H1 (cell line): ENCODE results near the gene ROM1. TPM values are rescaled to one million over a fixed set of nuclear protein-coding genes. Genes with fewer than 3 reads are reported as not detected.
A peak's percentile ranks its signal among the peaks of the same experiment; 100 is the strongest.

ENCODE experiments used
- CTCF ChIA-PET: fragments of 300-600 bp; sonication (Branson Sonifier 250); formaldehyde crosslinking; loops from one replicate; lab custom pipeline; 2021; ENCODE audit not compliant: partially characterized antibody; lab: Charles Lee
- POLR2A ChIA-PET: fragments of 300-600 bp; sonication (Branson Sonifier 250); formaldehyde crosslinking; loops from one replicate; lab custom pipeline; 2021; ENCODE audit warnings: inconsistent platforms; ENCODE audit not compliant: partially characterized antibody; lab: Charles Lee
- DNase-seq, 2 experiments: peaks; one replicate each; pipeline versions ENCODE4 v3.0.0 to v3.0.0-alpha.2; 2010 to 2022; ENCODE audit warnings: low spot score in 2 of 2, low read depth in 1 of 2, mixed read lengths in 1 of 2
- FAIRE-seq: peaks from 2 replicates; lab custom pipeline; 2011; peaks lifted over from hg19 to GRCh38; lab: Jason Lieb, UNC
- H2AFZ ChIP-seq: 2 replicates; pipeline ENCODE4 v1.8.1; 2012; ENCODE audit warnings: low read length, inconsistent platforms
- H2AK5ac ChIP-seq: 2 replicates; pipeline ENCODE4 v1.6.1; 2013; ENCODE audit warnings: low read depth, low read length
- H2BK120ac ChIP-seq: replicated peaks from 2 replicates; pipeline ENCODE3; 2013; ENCODE audit warnings: low read depth, low read length, inconsistent platforms
- H2BK12ac ChIP-seq: 2 replicates; pipeline ENCODE4 v1.6.1; 2013; ENCODE audit warnings: low read depth, low read length
- H2BK15ac ChIP-seq: 2 replicates; pipeline ENCODE4 v1.6.1; 2013; ENCODE audit warnings: low read length
- H2BK20ac ChIP-seq: 2 replicates; pipeline ENCODE4 v1.6.1; 2013; ENCODE audit warnings: low read length
- H2BK5ac ChIP-seq: 2 replicates; pipeline ENCODE4 v1.6.1; 2013; ENCODE audit warnings: low read depth, low read length
- H3K14ac ChIP-seq: 2 replicates; pipeline ENCODE4 v1.6.1; 2013; ENCODE audit warnings: inconsistent platforms; ENCODE audit not compliant: insufficient read length
- H3K18ac ChIP-seq: 2 replicates; pipeline ENCODE4 v1.6.1; 2013; ENCODE audit warnings: low read length; ENCODE audit errors: extremely low read depth
- H3K23ac ChIP-seq: 2 replicates; pipeline ENCODE4 v1.6.1; 2013; ENCODE audit warnings: inconsistent platforms; ENCODE audit not compliant: insufficient read length
- H3K23me2 ChIP-seq: 2 replicates; pipeline ENCODE4 v1.6.1; 2013; ENCODE audit warnings: low read depth, low read length
- H3K27ac ChIP-seq: 2 replicates; pipeline ENCODE4 v1.6.1; 2011; ENCODE audit warnings: low read depth, low read length, inconsistent platforms
- H3K27me3 ChIP-seq, 4 experiments: replicated peaks in 1 of 4; 1 replicate in 1 of 4; 2 replicates in 3 of 4; pipeline versions ENCODE4 v1.6.1 to v1.8.1; 2011 to 2013; ENCODE audit warnings: low read length in 3 of 4, mild to moderate bottlenecking in 3 of 4, inconsistent platforms in 2 of 4, mixed read lengths in 2 of 4, moderate library complexity in 1 of 4; ENCODE audit not compliant: control insufficient read depth in 3 of 4, insufficient read depth in 3 of 4; ENCODE audit errors: extremely low read depth in 1 of 4
- H3K36me3 ChIP-seq, 4 experiments: 2 replicates each; pipeline versions ENCODE4 v1.6.1 to v1.8.1; 2011 to 2013; ENCODE audit warnings: mild to moderate bottlenecking in 4 of 4, low read length in 3 of 4, moderate library complexity in 2 of 4, control low read depth in 1 of 4, inconsistent platforms in 1 of 4; ENCODE audit not compliant: insufficient read depth in 4 of 4, control insufficient read depth in 2 of 4
- H3K4ac ChIP-seq: replicated peaks from 2 replicates; pipeline ENCODE3; 2013; ENCODE audit warnings: low read length, low read depth, mixed read lengths, inconsistent platforms; ENCODE audit not compliant: insufficient read length
- H3K4me1 ChIP-seq, 4 experiments: replicated peaks in 1 of 4; 1 replicate in 1 of 4; 2 replicates in 3 of 4; pipeline versions ENCODE4 v1.6.1 to v1.8.1; 2011 to 2013; ENCODE audit warnings: low read length in 3 of 4, inconsistent platforms in 2 of 4, mixed read lengths in 1 of 4; ENCODE audit not compliant: insufficient read depth in 4 of 4, control insufficient read depth in 3 of 4
- H3K4me2 ChIP-seq, 2 experiments: 2 replicates each; pipeline versions ENCODE4 v1.6.1 to v1.8.1; 2011 to 2013; ENCODE audit warnings: low read depth in 2 of 2, low read length in 2 of 2, control low read depth in 1 of 2, inconsistent platforms in 1 of 2, mild to moderate bottlenecking in 1 of 2; ENCODE audit not compliant: insufficient read depth in 1 of 2
- H3K4me3 ChIP-seq, 4 experiments: fragments of 200-600, 300-600 bp in 1 of 4; sonication (generic), shearing (Covaris generic), sonication (Bioruptor Twin) in 1 of 4; 2 replicates each; pipeline versions ENCODE4 v1.5.1 to v1.8.1; 2011 to 2016; ENCODE audit warnings: low read length in 4 of 4, low read depth in 3 of 4, control low read depth in 2 of 4, inconsistent platforms in 2 of 4, mild to moderate bottlenecking in 2 of 4, mixed read lengths in 1 of 4, moderate library complexity in 1 of 4; ENCODE audit not compliant: insufficient read depth in 2 of 4; ENCODE audit errors: extremely low read depth in 1 of 4
- H3K56ac ChIP-seq: replicated peaks from 2 replicates; pipeline ENCODE3; 2013; ENCODE audit warnings: low read depth, mild to moderate bottlenecking, mixed read lengths, low read length, inconsistent platforms; ENCODE audit not compliant: insufficient read length
- H3K79me1 ChIP-seq: 2 replicates; pipeline ENCODE4 v1.6.1; 2013; ENCODE audit warnings: low read depth, low read length, control low read depth
- H3K79me2 ChIP-seq, 2 experiments: 2 replicates each; pipeline versions ENCODE4 v1.6.1 to v1.8.1; 2012 to 2013; ENCODE audit warnings: low read length in 2 of 2, mild to moderate bottlenecking in 2 of 2, inconsistent platforms in 1 of 2; ENCODE audit not compliant: insufficient read depth in 2 of 2, control insufficient read depth in 1 of 2
- H3K9ac ChIP-seq, 4 experiments: replicated peaks in 1 of 4; 1 replicate in 1 of 4; 2 replicates in 3 of 4; pipeline versions ENCODE4 v1.6.1 to v1.8.1; 2011 to 2013; ENCODE audit warnings: low read depth in 3 of 4, low read length in 3 of 4, control low read depth in 2 of 4, mild to moderate bottlenecking in 2 of 4, moderate library complexity in 2 of 4, inconsistent platforms in 1 of 4; ENCODE audit errors: extremely low read depth in 1 of 4
- H3K9me3 ChIP-seq, 2 experiments: 2 replicates each; pipeline versions ENCODE4 v1.6.1 to v1.8.1; 2012 to 2013; ENCODE audit warnings: mild to moderate bottlenecking in 2 of 2, moderate library complexity in 2 of 2, control low read depth in 1 of 2, inconsistent platforms in 1 of 2, low read depth in 1 of 2, low read length in 1 of 2, mixed read lengths in 1 of 2; ENCODE audit not compliant: insufficient read depth in 2 of 2
- H4K20me1 ChIP-seq, 2 experiments: replicated peaks in 1 of 2; 2 replicates each; pipeline versions ENCODE3 to v1.8.1; 2011 to 2013; ENCODE audit warnings: inconsistent platforms in 2 of 2, low read length in 2 of 2, mild to moderate bottlenecking in 1 of 2; ENCODE audit not compliant: insufficient read depth in 2 of 2, control insufficient read depth in 1 of 2
- H4K5ac ChIP-seq: 2 replicates; pipeline ENCODE4 v1.6.1; 2013; ENCODE audit warnings: low read length, low read depth, mixed read lengths, inconsistent platforms; ENCODE audit not compliant: insufficient read length
- H4K8ac ChIP-seq: 2 replicates; pipeline ENCODE4 v1.8.0; 2013; ENCODE audit warnings: mild to moderate bottlenecking, moderate library complexity, low read length, inconsistent platforms; ENCODE audit not compliant: insufficient read depth; ENCODE audit errors: extremely low read depth
- H4K91ac ChIP-seq: replicated peaks from 2 replicates; pipeline ENCODE3; 2013; ENCODE audit warnings: low read length, mixed read lengths, inconsistent platforms; ENCODE audit not compliant: insufficient read length
- CHD2 ChIP-seq: IDR thresholded peaks from 2 replicates; pipeline ENCODE4 v1.6.1; 2012; ENCODE audit warnings: low read length, improper control_type of control experiment
- EZH2 ChIP-seq: fragments of 200-600 bp; sonication (generic); IDR thresholded peaks from 2 replicates; pipeline ENCODE4 v1.7.1; 2012; ENCODE audit warnings: low read depth, mild to moderate bottlenecking, moderate library complexity, low read length, inconsistent platforms; ENCODE audit not compliant: severe bottlenecking
- JUN ChIP-seq: IDR thresholded peaks from 2 replicates; pipeline ENCODE4 v1.6.1; 2011; ENCODE audit warnings: low read depth, mild to moderate bottlenecking, improper control_type of control experiment, low read length
- NANOG ChIP-seq: IDR thresholded peaks from 2 replicates; pipeline ENCODE4 v1.6.1; 2011; ENCODE audit warnings: low read length, low read depth, mild to moderate bottlenecking, inconsistent platforms; ENCODE audit not compliant: insufficient read depth, poor library complexity, severe bottlenecking
- SIX5 ChIP-seq: IDR thresholded peaks from 2 replicates; pipeline ENCODE4 v1.6.1; 2011; ENCODE audit warnings: mild to moderate bottlenecking, low read depth, low read length
- SP1 ChIP-seq: IDR thresholded peaks from 2 replicates; pipeline ENCODE4 v1.6.1; 2011; ENCODE audit warnings: low read depth, low read length
- SP4 ChIP-seq: IDR thresholded peaks from 2 replicates; pipeline ENCODE4 v1.6.1; 2012; ENCODE audit warnings: low read length, inconsistent platforms
- TAF1 ChIP-seq: IDR thresholded peaks from 2 replicates; pipeline ENCODE4 v1.6.1; 2011; ENCODE audit warnings: mild to moderate bottlenecking, low read depth, low read length
- ZNF274 ChIP-seq: IDR thresholded peaks from 2 replicates; pipeline ENCODE4 v1.7.0; 2012; ENCODE audit warnings: low read length, borderline replicate concordance; ENCODE audit errors: extremely low read depth
- WGBS, 2 experiments: shearing (Covaris generic) in 1 of 2; methylation state at CpG; one replicate each; pipeline versions ENCODE4 v1.1.6 to v1.1.7; 2013 to 2015; ENCODE audit warnings: low lambda C conversion rate in 2 of 2, mixed read lengths in 2 of 2, inconsistent platforms in 1 of 2, low coverage in 1 of 2, missing lambda C conversion rate in 1 of 2; ENCODE audit not compliant: insufficient replicate concordance in 2 of 2, insufficient coverage in 1 of 2, insufficient read length in 1 of 2; ENCODE audit errors: extremely low coverage in 1 of 2, missing lambda C conversion rate in 1 of 2; 5-methylcytosine and 5-hydroxymethylcytosine counted together
- polyA plus RNA-seq, 7 experiments: library from polyadenylated mRNA; depleted of rRNA in 3 of 7; stranded (reverse) in 5 of 7; unstranded in 2 of 7; fragments of >200 nt in 5 of 7; fragments of 200-250 nt in 2 of 7; gene quantifications; 1 replicate in 5 of 7; 2 replicates in 1 of 7; 4 replicates in 1 of 7; pipeline versions ENCODE4 v1.2.1 to v1.2.3, GENCODE V29; 2011 to 2013; ENCODE audit warnings: missing spikeins in 2 of 7, mixed read lengths in 2 of 7
- total RNA-seq: library from RNA; stranded (reverse); fragmentation: NEBNext Ultra II Directional; extraction: Animal tissue kit (Norgen Biotek cat#: 25700); gene quantifications from 2 replicates; pipeline ENCODE4 v1.2.1, GENCODE V29; 2021
- TF ChIP-seq, protein P1 (sequence below): IDR thresholded peaks from 2 replicates; pipeline ENCODE4 v1.6.1; 2012; ENCODE audit warnings: low read length, inconsistent platforms

ROM1 gene
- total and polyA plus RNA-seq, 2 of the 8 experiments (the other 6 are each of a cell fraction or from before 2014, with no cell fraction given): 0.86 to 2.2 TPM

DNA sequence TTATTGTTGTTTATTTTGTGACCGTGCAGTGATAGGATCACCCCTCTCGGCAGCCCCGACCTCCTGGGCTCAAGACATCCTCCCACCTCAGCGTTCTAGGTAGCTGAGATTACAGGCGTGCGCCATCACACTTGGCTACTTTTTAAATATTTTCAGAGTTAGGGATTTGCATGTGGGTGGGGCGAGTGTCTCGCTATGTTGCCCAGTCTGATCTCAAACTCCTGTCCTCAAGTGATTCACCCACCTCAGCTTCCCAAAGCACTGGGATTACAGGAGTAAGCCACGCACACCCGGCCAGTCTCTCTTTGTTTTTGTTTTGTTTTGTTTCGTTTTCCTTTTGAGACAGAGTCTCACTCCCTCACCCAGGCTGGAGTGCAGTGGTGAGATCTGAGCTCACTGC lies 41.2 kb downstream of the ROM1 start:
- ChIA-PET CTCF (interaction anchor here (1.5 kb wide), 1 partner anchor 8 kb away, joined by 4 read pairs; no protein-coding TSS in a partner anchor), POLR2A (interaction anchor here (1.0 to 50.4 kb wide), 4 partner anchors 32 to 201 kb away, joined by 3 to 2041 read pairs (median 6); partner anchors contain the start of genes BSCL2, C11orf98, CSKMT and GNG3)
- no peak overlapping the region for H2BK120ac ChIP-seq
- H3K27me3 ChIP-seq: no peaks in the 10 kb centered on the region
- no peak overlapping the region for H4K91ac ChIP-seq
- no peak overlapping the region for H3K18ac ChIP-seq
- H2AFZ ChIP-seq: no peak overlapping the region
- 96% methylated on average over 11 of the region's 11 CpGs; no CpG with 5 or more reads in 1 of the 2 experiments for WGBS, 2 experiments
- no peak overlapping the region for H3K56ac ChIP-seq
- H3K4me1 ChIP-seq: no peaks in the 10 kb centered on the region
- no peak for DNase-seq
- H2BK20ac ChIP-seq: no peak overlapping the region
- H3K14ac ChIP-seq: no peak overlapping the region
- no peak overlapping the region for H3K23ac ChIP-seq
- no peak for FAIRE-seq
- H3K4me3 ChIP-seq: no peak overlapping the region
- no peak overlapping the region; a peak in 1 of 7 replicates for H3K9ac ChIP-seq
- H2BK15ac ChIP-seq: no peak overlapping the region
- no peak overlapping the region for H2BK5ac ChIP-seq
- no peaks in the 10 kb centered on the region for H3K9me3 ChIP-seq
- peaks cover 0 to 8% of the 10 kb centered on the region in 2 experiments for H4K20me1 ChIP-seq
- TF ChIP-seq, protein P1, sequence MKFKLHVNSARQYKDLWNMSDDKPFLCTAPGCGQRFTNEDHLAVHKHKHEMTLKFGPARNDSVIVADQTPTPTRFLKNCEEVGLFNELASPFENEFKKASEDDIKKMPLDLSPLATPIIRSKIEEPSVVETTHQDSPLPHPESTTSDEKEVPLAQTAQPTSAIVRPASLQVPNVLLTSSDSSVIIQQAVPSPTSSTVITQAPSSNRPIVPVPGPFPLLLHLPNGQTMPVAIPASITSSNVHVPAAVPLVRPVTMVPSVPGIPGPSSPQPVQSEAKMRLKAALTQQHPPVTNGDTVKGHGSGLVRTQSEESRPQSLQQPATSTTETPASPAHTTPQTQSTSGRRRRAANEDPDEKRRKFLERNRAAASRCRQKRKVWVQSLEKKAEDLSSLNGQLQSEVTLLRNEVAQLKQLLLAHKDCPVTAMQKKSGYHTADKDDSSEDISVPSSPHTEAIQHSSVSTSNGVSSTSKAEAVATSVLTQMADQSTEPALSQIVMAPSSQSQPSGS: no peak
- TF ChIP-seq NANOG: no peak
- no peak for TF ChIP-seq CHD2
- TF ChIP-seq ZNF274: no peak
- no peak for TF ChIP-seq SP1
- no peak for TF ChIP-seq SIX5
- no peak for TF ChIP-seq TAF1
- no peak for TF ChIP-seq SP4
- no peak for TF ChIP-seq JUN
- TF ChIP-seq EZH2: no peak
- H2AK5ac ChIP-seq: no peak overlapping the region
- peaks cover 3% of the 10 kb centered on the region for H3K23me2 ChIP-seq
- H3K79me1 ChIP-seq: peaks cover 7% of the 10 kb centered on the region; the same call in 1 of the 2 replicates
- H3K36me3 ChIP-seq: peaks cover 0 to 6% (median 2%) of the 10 kb centered on the region in 4 experiments; a peak in 4 of 8 replicates
- H3K4me2 ChIP-seq: no peak overlapping the region; a peak in 1 of 4 replicates
- H3K27ac ChIP-seq: no peak overlapping the region
- H4K5ac ChIP-seq: no peak overlapping the region
- H3K79me2 ChIP-seq: peaks cover 7 to 23% of the 10 kb centered on the region in 2 experiments
- peak overlapping the region; percentile 35; the same call in 1 of the 2 replicates for H4K8ac ChIP-seq
- no peak overlapping the region for H2BK12ac ChIP-seq
- no peak overlapping the region for H3K4ac ChIP-seq
